Activated CD8-positive, alpha-beta T cell treated with anti-CD3 and anti-CD28 coated beads for 36 hours (primary cell): ENCODE data around the gene CTR9. TPM values are rescaled to one million over a fixed set of nuclear protein-coding genes. Genes with fewer than 3 reads are reported as not detected.

Source experiments
- ATAC-seq: fragments of 200-7000 bp; cut with Tn5 transposase; one replicate; pipeline ENCODE4 v1.10.0; 2021; ENCODE audit warnings: mild to moderate bottlenecking, moderate library complexity
- CTCF ChIA-PET: fragments of 350-600 bp; sonication (Branson Sonifier 250); formaldehyde crosslinking; loops from one replicate; lab custom pipeline; 2021; ENCODE audit warnings: antibody characterized with exemption; lab: Charles Lee
- POLR2A ChIA-PET: fragments of 350-600 bp; sonication (Branson Sonifier 250); formaldehyde crosslinking; loops from one replicate; lab custom pipeline; 2021; ENCODE audit warnings: antibody characterized with exemption; lab: Charles Lee
- DNase-seq: peaks from one replicate; pipeline ENCODE4 v3.0.0-alpha.2; 2020
- H3K27ac Mint-ChIP-seq: one replicate; pipeline ENCODE4 v1.8.0; 2021; ENCODE audit warnings: mild to moderate bottlenecking, mixed read lengths
- H3K27me3 Mint-ChIP-seq: one replicate; pipeline ENCODE4 v1.8.0; 2021; ENCODE audit warnings: mixed read lengths
- H3K36me3 Mint-ChIP-seq: one replicate; pipeline ENCODE4 v1.8.0; 2021; ENCODE audit warnings: low read depth, mixed read lengths
- H3K4me1 Mint-ChIP-seq: one replicate; pipeline ENCODE4 v1.8.0; 2021; ENCODE audit warnings: low read depth, mixed read lengths
- H3K4me3 Mint-ChIP-seq: one replicate; pipeline ENCODE4 v1.8.0; 2021; ENCODE audit warnings: mild to moderate bottlenecking, moderate library complexity, mixed read lengths
- H3K9me3 Mint-ChIP-seq: one replicate; pipeline ENCODE4 v1.8.0; 2021; ENCODE audit warnings: mixed read lengths
- intact Hi-C: fragments of 100-400 bp; cut with micrococcal nuclease; formaldehyde crosslinking; loops from one replicate; pipeline ENCODE4 v1.10.0; 2022
- total RNA-seq, 2 experiments: library from RNA; stranded (reverse); gene quantifications; one replicate each; pipeline ENCODE4 v1.2.3, GENCODE V29; 2021
- TF ChIP-seq, protein P1 (sequence below): fragments of 200-600 bp; IDR thresholded peaks from one replicate; pipeline ENCODE4 v1.8.0; 2022; ENCODE audit warnings: antibody characterized with exemption, mild to moderate bottlenecking

CTR9 gene
- total RNA-seq, 2 experiments from 2014 or later: 35.9 to 37.1 TPM

DNA sequence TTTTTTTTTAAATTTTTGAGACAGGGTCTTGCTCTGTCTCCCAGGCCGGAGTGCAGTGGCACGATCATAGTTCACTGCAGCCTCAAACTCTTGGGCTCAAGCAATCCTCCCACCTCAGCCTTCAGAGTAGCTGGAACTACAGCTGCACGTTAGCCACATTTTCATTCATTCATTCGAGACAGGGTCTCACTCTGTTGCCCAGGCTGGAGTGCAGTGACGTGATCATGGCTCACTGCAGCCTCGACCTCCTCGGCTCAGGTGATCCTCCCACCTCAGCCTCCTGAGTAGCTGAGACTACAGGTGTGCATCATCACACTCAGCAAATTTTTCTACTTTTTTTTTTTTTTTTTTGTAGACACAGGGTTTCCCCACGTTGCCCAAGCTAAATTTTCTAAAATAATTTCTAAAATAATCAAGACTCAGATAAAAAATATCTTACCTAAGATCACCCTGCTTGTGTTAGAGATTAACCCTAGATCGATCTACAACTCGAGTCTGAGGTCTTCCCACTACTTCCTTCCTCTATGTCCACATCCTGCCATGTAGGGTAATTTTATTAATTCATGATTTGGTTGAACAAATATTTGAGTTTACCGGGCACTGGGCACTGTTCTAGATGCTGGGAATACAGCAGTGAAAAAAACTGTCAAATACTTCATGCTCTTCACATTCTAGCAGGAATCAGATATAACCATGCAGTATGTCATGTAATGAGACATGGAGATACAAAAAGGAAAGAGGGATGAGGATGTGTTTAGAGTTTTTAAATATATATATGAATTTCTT, 42.6 kb downstream of the CTR9 start:
- DNase-seq (no peak), ATAC-seq (no peak)
- POLR2A ChIA-PET: interaction anchor here (0.6 to 2.6 kb wide), 7 partner anchors 8 to 1704 kb away, joined by 3 to 21 read pairs (median 5); partner anchors contain the start of gene EIF4G2
- H3K4me3 Mint-ChIP-seq: no peak overlapping the region
- TF ChIP-seq, protein P1, sequence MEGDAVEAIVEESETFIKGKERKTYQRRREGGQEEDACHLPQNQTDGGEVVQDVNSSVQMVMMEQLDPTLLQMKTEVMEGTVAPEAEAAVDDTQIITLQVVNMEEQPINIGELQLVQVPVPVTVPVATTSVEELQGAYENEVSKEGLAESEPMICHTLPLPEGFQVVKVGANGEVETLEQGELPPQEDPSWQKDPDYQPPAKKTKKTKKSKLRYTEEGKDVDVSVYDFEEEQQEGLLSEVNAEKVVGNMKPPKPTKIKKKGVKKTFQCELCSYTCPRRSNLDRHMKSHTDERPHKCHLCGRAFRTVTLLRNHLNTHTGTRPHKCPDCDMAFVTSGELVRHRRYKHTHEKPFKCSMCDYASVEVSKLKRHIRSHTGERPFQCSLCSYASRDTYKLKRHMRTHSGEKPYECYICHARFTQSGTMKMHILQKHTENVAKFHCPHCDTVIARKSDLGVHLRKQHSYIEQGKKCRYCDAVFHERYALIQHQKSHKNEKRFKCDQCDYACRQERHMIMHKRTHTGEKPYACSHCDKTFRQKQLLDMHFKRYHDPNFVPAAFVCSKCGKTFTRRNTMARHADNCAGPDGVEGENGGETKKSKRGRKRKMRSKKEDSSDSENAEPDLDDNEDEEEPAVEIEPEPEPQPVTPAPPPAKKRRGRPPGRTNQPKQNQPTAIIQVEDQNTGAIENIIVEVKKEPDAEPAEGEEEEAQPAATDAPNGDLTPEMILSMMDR: no peak
- H3K4me1 Mint-ChIP-seq: peaks cover 18% of the 10 kb centered on the region
- no peaks in the 10 kb centered on the region for H3K9me3 Mint-ChIP-seq
- CTCF ChIA-PET: interaction anchor here (0.6 to 5.7 kb wide), 56 partner anchors 8 to 994 kb away, joined by 3 to 73 read pairs (median 6); partner anchors contain the start of genes EIF4G2 and ZBED5
- no peak overlapping the region for H3K27ac Mint-ChIP-seq
- peaks cover 18% of the 10 kb centered on the region for H3K36me3 Mint-ChIP-seq
- intact Hi-C loops: loop anchor here (2.0 to 10.0 kb wide), 2 partner anchors 141 to 229 kb away; no protein-coding TSS in a partner anchor
- peaks cover 8% of the 10 kb centered on the region for H3K27me3 Mint-ChIP-seq

DNA sequence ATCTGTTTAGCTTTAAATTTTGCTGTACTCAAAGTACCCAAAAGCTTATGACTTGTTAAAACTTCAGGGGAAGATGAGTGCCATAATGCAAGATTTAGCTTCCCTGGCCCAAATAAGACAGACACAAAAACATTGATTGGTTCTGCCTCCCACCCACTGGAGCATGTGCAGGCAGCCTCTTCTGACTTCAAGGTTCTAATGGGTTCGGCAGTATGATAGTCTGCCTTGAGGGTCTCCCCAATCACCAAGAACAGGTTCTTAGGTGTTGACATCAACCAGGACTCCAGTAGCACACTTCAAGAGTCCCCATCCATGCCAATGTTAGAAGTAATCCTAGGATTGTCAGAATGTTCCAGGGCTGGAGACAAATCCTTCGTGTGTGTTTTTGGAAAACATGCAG, 45.1 kb downstream of the CTR9 start:
- ChIA-PET CTCF (interaction anchor here (1.1 to 1.8 kb wide), 6 partner anchors 10 to 227 kb away, joined by 3 to 7 read pairs (median 5); no protein-coding TSS in a partner anchor), POLR2A (interaction anchor here (0.6 to 6.6 kb wide), 13 partner anchors 8 to 107 kb away, joined by 3 to 117 read pairs (median 4); partner anchors contain the start of genes EIF4G2 and ZBED5)
- no peak for ATAC-seq
- Mint-ChIP-seq H3K4me1 (peaks cover 43% of the 10 kb centered on the region), H3K27ac (no peak overlapping the region), H3K9me3 (no peaks in the 10 kb centered on the region), H3K4me3 (no peak overlapping the region), H3K36me3 (peaks cover 43% of the 10 kb centered on the region), H3K27me3 (peaks cover 8% of the 10 kb centered on the region)
- no peak for DNase-seq
- intact Hi-C loops: loop anchor here (10.0 kb wide), 1 partner anchor 139 kb away; no protein-coding TSS in a partner anchor
- TF ChIP-seq, protein P1: no peak

DNA sequence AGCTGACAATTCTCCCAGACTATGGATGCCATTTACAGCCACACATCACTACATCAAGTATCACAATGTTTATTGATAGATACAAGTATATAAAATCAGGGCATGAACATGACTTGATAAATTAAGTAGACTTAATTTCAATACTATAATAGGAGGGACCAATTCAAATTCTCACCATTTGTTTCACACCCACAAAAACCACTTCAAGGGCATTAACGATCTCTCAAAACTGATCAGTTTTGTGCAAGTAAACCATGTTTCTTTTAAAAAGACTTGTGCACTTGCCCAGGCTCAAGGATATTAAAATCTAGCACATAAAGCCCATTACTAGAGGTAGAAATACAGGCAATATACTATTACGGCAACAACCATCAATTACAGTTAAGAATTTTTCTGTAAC, 46.0 kb downstream of the CTR9 start:
- Mint-ChIP-seq H3K9me3 (no peaks in the 10 kb centered on the region), H3K4me1 (peaks cover 51% of the 10 kb centered on the region), H3K36me3 (peaks cover 51% of the 10 kb centered on the region), H3K27ac (peak overlapping the region; percentile 61), H3K4me3 (no peak overlapping the region), H3K27me3 (peaks cover 5% of the 10 kb centered on the region)
- POLR2A ChIA-PET: interaction anchor here (1.0 to 6.6 kb wide), 5 partner anchors 7 to 39 kb away, joined by 3 to 117 read pairs (median 5); partner anchors contain the start of gene EIF4G2
- CTCF ChIA-PET: interaction anchor here (0.7 to 1.8 kb wide), 3 partner anchors 13 to 226 kb away, joined by 3 to 6 read pairs (median 4); no protein-coding TSS in a partner anchor
- ATAC-seq: no peak
- no peak for DNase-seq
- intact Hi-C loops: loop anchor here (10.0 kb wide), 1 partner anchor 138 kb away; no protein-coding TSS in a partner anchor
- TF ChIP-seq, protein P1: no peak

DNA sequence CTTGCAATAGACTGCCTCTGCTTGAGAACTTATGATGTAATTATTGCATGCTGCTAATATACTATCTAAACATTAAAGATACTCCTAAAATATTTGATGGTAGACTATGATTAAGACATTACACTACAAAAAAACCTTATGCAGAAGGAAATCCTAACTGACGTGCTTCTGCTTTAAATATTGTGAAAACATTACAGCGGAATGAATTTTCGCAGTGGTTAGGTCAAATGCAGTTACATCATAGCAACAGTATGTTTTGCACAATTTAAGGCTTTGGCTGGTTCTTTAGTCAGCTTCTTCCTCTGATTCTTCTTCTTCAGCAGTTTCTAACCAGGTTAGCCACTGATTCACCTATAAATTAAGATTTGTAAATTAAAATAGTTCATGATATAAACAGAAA, 46.5 kb downstream of the CTR9 start:
- Mint-ChIP-seq H3K27me3 (peaks cover 5% of the 10 kb centered on the region), H3K9me3 (no peaks in the 10 kb centered on the region), H3K27ac (no peak overlapping the region), H3K36me3 (peaks cover 56% of the 10 kb centered on the region), H3K4me1 (peaks cover 56% of the 10 kb centered on the region), H3K4me3 (no peak overlapping the region)
- intact Hi-C loops: loop anchor here (10.0 kb wide), 1 partner anchor 137 kb away; no protein-coding TSS in a partner anchor
- DNase-seq (no peak), ATAC-seq (no peak)
- ChIA-PET CTCF (interaction anchor here (0.9 to 1.7 kb wide), 4 partner anchors 81 to 231 kb away, joined by 3 to 7 read pairs (median 4); no protein-coding TSS in a partner anchor), POLR2A (interaction anchor here (2.0 to 6.6 kb wide), 2 partner anchors 10 to 60 kb away, joined by 9 to 117 read pairs; partner anchors contain the start of genes EIF4G2 and ZBED5)
- TF ChIP-seq, protein P1: no peak
